ENCODE data around the gene RAB37.
A peak's percentile ranks its signal among the peaks of the same experiment; 100 is the strongest.

Gene RAB37

DNA sequence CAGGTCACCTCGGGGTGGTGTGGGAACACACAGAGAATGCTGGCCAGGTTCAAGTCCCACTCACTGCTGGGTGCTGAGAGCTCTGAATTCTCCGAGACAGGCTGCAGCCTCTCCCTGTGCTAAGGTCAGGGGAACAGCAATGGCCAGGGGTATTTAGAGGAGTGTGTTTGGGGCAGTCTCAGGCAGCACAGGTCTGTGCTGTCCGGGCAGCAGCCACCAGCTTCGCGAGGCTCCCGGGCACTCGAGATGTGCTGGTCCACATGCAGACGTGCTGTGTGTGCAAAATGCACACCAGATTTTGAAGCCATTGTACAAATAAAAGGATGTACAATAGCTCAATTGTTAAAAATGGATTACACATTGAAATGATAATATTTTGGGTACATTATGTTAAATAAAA lies 18.5 kb downstream of the RAB37 start:
- Histone ChIP-seq H3K27ac (no peak overlapping the region), H3K4me3 (no peak overlapping the region)
- TF ChIP-seq, protein P1, sequence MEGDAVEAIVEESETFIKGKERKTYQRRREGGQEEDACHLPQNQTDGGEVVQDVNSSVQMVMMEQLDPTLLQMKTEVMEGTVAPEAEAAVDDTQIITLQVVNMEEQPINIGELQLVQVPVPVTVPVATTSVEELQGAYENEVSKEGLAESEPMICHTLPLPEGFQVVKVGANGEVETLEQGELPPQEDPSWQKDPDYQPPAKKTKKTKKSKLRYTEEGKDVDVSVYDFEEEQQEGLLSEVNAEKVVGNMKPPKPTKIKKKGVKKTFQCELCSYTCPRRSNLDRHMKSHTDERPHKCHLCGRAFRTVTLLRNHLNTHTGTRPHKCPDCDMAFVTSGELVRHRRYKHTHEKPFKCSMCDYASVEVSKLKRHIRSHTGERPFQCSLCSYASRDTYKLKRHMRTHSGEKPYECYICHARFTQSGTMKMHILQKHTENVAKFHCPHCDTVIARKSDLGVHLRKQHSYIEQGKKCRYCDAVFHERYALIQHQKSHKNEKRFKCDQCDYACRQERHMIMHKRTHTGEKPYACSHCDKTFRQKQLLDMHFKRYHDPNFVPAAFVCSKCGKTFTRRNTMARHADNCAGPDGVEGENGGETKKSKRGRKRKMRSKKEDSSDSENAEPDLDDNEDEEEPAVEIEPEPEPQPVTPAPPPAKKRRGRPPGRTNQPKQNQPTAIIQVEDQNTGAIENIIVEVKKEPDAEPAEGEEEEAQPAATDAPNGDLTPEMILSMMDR (IDR thresholded peaks at IDR 0.05) = no peak
- DNase-seq (ENCODE audit: low spot score) = no peak

GRCh38 chr17:74756891-74757290 lies 19.8 kb downstream of the RAB37 start:
- TF ChIP-seq, protein P1 (IDR thresholded peaks at IDR 0.05) = no peak
- DNase-seq (ENCODE audit: low spot score) = no peak
- H3K27ac ChIP-seq = no peak overlapping the region
- H3K4me3 ChIP-seq = no peak overlapping the region

- TF ChIP-seq, protein P1 (IDR thresholded peaks at IDR 0.05) = no peak
- H3K27ac ChIP-seq = peak overlapping the region in 1 of 2 donors; percentile 40
- DNase-seq (ENCODE audit: low spot score) = no peak
- no peak overlapping the region for H3K4me3 ChIP-seq
Observed at GRCh38 chr17:74757502-74757901, 20.4 kb downstream of the RAB37 start.

DNA sequence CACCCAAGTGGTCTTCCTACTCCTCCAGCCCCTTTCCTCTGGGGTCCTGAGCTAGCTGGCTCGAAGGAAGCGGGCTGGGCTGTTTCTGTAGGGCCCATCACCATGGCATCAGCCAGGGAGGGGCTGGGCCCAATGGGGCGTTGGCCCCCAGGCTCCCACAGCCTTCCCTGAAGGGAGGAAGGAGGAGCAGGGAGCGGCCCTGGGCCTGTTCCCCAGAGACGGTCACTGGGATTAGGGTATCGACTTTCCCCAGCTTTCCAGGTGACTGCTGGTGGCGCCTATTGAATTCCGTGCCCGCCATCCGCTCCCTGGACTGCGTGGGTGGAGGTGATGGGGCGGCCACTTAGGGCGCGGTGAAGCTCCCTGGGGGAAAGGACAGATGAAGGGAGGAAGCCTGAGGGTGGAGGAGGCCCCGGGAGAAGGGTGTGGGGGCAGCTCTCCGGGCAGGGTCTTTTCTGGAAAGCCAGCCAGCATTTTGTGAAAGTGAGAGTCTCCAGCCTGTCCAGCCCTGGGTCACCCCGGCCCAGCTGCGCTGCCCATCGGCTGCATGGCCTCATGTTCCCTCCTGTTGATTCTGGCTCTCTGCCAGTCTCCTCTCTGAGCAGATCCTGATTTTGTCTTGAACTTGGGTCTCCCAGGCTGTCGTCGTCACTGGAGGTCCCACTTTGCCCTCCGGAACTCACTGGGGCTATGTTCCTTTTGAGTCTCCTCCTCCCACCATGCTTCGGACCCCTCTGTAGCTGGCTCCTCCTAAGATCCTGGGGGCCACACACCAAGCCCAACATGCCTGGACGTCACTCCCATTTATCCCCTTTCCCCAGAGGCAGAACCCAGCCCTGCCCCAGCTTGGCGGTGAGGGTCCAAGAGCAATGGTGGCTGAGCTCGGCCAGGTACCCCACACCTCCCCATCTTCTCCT lies 21.1 kb downstream of the RAB37 start:
- peak overlapping the region in 1 of 2 donors; percentile 40 for H3K27ac ChIP-seq
- peak overlapping the region; percentile 19 for H3K4me3 ChIP-seq
- TF ChIP-seq, protein P1 (IDR thresholded peaks at IDR 0.05) = no peak
- DNase-seq (ENCODE audit: low spot score) = no peak

- no peak for DNase-seq (ENCODE audit: low spot score)
- Histone ChIP-seq H3K4me3 (no peak overlapping the region), H3K27ac (peak overlapping the region in 1 of 2 donors; percentile 35)
- TF ChIP-seq, protein P1 (IDR thresholded peaks at IDR 0.05) = no peak
Observed at GRCh38 chr17:74758848-74759168, 21.8 kb downstream of the RAB37 start.

- Histone ChIP-seq H3K27ac (peak overlapping the region in 1 of 2 donors; percentile 35), H3K4me3 (no peak overlapping the region)
- TF ChIP-seq, protein P1 (IDR thresholded peaks at IDR 0.05) = no peak
- DNase-seq (ENCODE audit: low spot score) = no peak
Observed at GRCh38 chr17:74759243-74759801, 22.3 kb downstream of the RAB37 start.

DNA sequence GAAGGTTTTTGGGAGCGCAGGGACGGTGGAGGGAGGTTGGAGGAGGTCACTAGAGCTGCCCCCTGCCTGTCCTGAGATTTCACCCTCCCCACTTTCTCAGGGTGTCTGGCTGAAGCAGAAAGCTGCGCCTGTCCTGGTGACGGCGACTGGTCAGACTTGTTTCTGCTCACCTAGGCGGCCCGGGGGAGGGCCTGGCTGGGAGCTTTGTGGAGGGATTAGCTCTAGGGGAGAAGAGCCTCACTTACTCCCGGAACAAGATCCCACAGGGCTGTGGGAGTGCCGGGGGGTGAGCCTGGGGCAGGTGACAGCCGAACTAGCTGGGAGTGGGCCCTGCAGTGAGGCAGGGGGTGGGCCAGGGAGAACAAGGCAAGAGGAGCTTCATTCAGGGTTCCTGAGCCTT lies 22.9 kb downstream of the RAB37 start:
- Histone ChIP-seq H3K4me3 (no peak overlapping the region), H3K27ac (peak overlapping the region in 1 of 2 donors; percentile 35)
- DNase-seq (ENCODE audit: low spot score) = no peak
- TF ChIP-seq, protein P1 (IDR thresholded peaks at IDR 0.05) = no peak

All from coronary artery (tissue), 2 donors.